HepG2 (cell line): Measurements from ENCODE around the gene PPP1R1A. TPM values are rescaled to one million over a fixed set of nuclear protein-coding genes. Genes with fewer than 3 reads are reported as not detected.

ENCODE experiments used
- ATAC-seq: fragments of 200-7000 bp; cut with Tn5 transposase; 3 replicates; pipeline ENCODE4 v1.9.1; 2020; ENCODE audit warnings: mild to moderate bottlenecking, moderate library complexity
- BruUV-seq: library from RNA; stranded (reverse); fragments of 400-500 nt; replicated peaks from 2 replicates; lab custom pipeline; 2021; lab: Mats Ljungman, UMichigan
- CTCF ChIA-PET: fragments of 300-600 bp; formaldehyde crosslinking; extraction: SDS; loops from one replicate; lab custom pipeline; 2021; ENCODE audit warnings: low total read pairs, inconsistent platforms, low intra/inter-chr PET ratio; lab: Yijun Ruan, JAX
- POLR2A ChIA-PET: fragments of 350-600 bp; sonication (Branson Sonifier 250); formaldehyde crosslinking; loops from one replicate; lab custom pipeline; 2020; ENCODE audit warnings: antibody characterized with exemption, inconsistent platforms; lab: Yijun Ruan, JAX
- DNase-seq: peaks from one replicate; pipeline ENCODE4 v3.0.0-alpha.2; 2015; ENCODE audit warnings: low spot score
- FAIRE-seq: peaks from 3 replicates; lab custom pipeline; 2011; peaks lifted over from hg19 to GRCh38; lab: Jason Lieb, UNC
- H2AFZ ChIP-seq: one replicate; pipeline ENCODE4 v1.6.1; 2011; ENCODE audit warnings: low read length, inconsistent platforms
- H3K27ac ChIP-seq: fragments of 300-600 bp; 3 replicates; pipeline ENCODE4 v1.8.0; 2011; ENCODE audit warnings: mixed run types, mild to moderate bottlenecking, mixed read lengths, low read length, inconsistent platforms; ENCODE audit not compliant: insufficient read depth; ENCODE audit errors: extremely low read length
- H3K27me3 ChIP-seq, 2 experiments: fragments of 200-600 bp in 1 of 2; 2 replicates in 1 of 2; 3 replicates in 1 of 2; pipeline versions ENCODE4 v1.6.0 to v1.8.0; 2011; ENCODE audit warnings: low read length in 2 of 2, mild to moderate bottlenecking in 2 of 2, moderate library complexity in 2 of 2, inconsistent platforms in 1 of 2; ENCODE audit not compliant: insufficient read depth in 2 of 2, control insufficient read depth in 1 of 2
- H3K36me3 ChIP-seq, 2 experiments: fragments of 200-600 bp in 1 of 2; replicated peaks in 1 of 2; 2 replicates in 1 of 2; 3 replicates in 1 of 2; pipeline versions ENCODE4 v1.5.1 to v1.8.0; 2011; ENCODE audit warnings: low read length in 2 of 2, inconsistent platforms in 1 of 2; ENCODE audit not compliant: insufficient read depth in 2 of 2, control insufficient read depth in 1 of 2
- H3K4me1 ChIP-seq: 2 replicates; pipeline ENCODE4 v1.5.1; 2012; ENCODE audit warnings: low read length, inconsistent platforms; ENCODE audit not compliant: insufficient read depth
- H3K4me2 ChIP-seq: 2 replicates; pipeline ENCODE4 v1.6.0; 2011; ENCODE audit warnings: low read depth, low read length, inconsistent platforms
- H3K4me3 ChIP-seq, 3 experiments: fragments of 200-600 bp in 1 of 3; sonication (generic), shearing (Covaris generic) in 1 of 3; replicated peaks in 1 of 3; 2 replicates each; pipeline ENCODE4 v1.5.1; 2011 to 2016; ENCODE audit warnings: low read length in 3 of 3, inconsistent platforms in 2 of 3, low read depth in 2 of 3, mild to moderate bottlenecking in 2 of 3, control low read depth in 1 of 3, mixed read lengths in 1 of 3; ENCODE audit not compliant: insufficient read depth in 1 of 3
- H3K79me2 ChIP-seq: one replicate; pipeline ENCODE4 v1.6.1; 2011; ENCODE audit warnings: low read length, inconsistent platforms; ENCODE audit not compliant: insufficient read depth
- H3K9ac ChIP-seq: 2 replicates; pipeline ENCODE4 v1.6.0; 2011; ENCODE audit warnings: mild to moderate bottlenecking, low read depth, low read length, inconsistent platforms; ENCODE audit not compliant: insufficient read depth
- H3K9me3 ChIP-seq: 2 replicates; pipeline ENCODE4 v1.5.1; 2012; ENCODE audit warnings: mild to moderate bottlenecking, low read length
- H4K20me1 ChIP-seq: 2 replicates; pipeline ENCODE4 v1.6.0; 2011; ENCODE audit warnings: inconsistent platforms, mild to moderate bottlenecking, low read length, moderate library complexity; ENCODE audit not compliant: insufficient read depth
- ERF ChIP-seq: IDR thresholded peaks from 2 replicates; pipeline ENCODE4 v1.6.1; 2018; ENCODE audit warnings: missing biosample characterization, missing genetic modification reagents
- GATAD2A ChIP-seq: IDR thresholded peaks from 2 replicates; pipeline ENCODE4 v1.6.1; 2016
- NAIF1 ChIP-seq: sonication (generic); formaldehyde crosslinking; IDR thresholded peaks from 2 replicates; pipeline ENCODE4 v1.5.0; 2020; ENCODE audit warnings: mild to moderate bottlenecking, missing genetic modification reagents, borderline replicate concordance
- NFATC3 ChIP-seq: sonication (generic); formaldehyde crosslinking; IDR thresholded peaks from 2 replicates; pipeline ENCODE4 v1.5.1; 2020; ENCODE audit warnings: mild to moderate bottlenecking, missing genetic modification reagents
- TBP ChIP-seq: sonication (generic); formaldehyde crosslinking; IDR thresholded peaks from 2 replicates; pipeline ENCODE4 v1.5.0; 2020; ENCODE audit warnings: missing genetic modification reagents
- ZFP1 ChIP-seq: IDR thresholded peaks from 2 replicates; pipeline ENCODE4 v1.6.1; 2016
- ZFP36 ChIP-seq: fragments of 150-350 bp; IDR thresholded peaks from 2 replicates; pipeline ENCODE4 v1.6.1; 2018; ENCODE audit warnings: borderline replicate concordance, low read length, low read depth; ENCODE audit not compliant: partially characterized antibody
- ZNF207 ChIP-seq: fragments of 450-650 bp; IDR thresholded peaks from 2 replicates; pipeline ENCODE4 v1.6.1; 2016; ENCODE audit warnings: antibody characterized with exemption, borderline replicate concordance
- ZNF367 ChIP-seq: sonication (generic); formaldehyde crosslinking; IDR thresholded peaks from 2 replicates; pipeline ENCODE4 v1.4.0; 2020; ENCODE audit warnings: missing genetic modification reagents, borderline replicate concordance
- ZNF496 ChIP-seq: sonication (generic); formaldehyde crosslinking; IDR thresholded peaks from 2 replicates; pipeline ENCODE4 v1.8.1; 2023; ENCODE audit warnings: mild to moderate bottlenecking, moderate library complexity, missing genetic modification reagents; ENCODE audit not compliant: insufficient replicate concordance
- ZNF781 ChIP-seq: sonication (generic); formaldehyde crosslinking; IDR thresholded peaks from 2 replicates; pipeline ENCODE4 v1.5.1; 2020; ENCODE audit warnings: borderline replicate concordance, mild to moderate bottlenecking, missing genetic modification reagents; ENCODE audit errors: not compliant biosample characterization
- WGBS: methylation state at CpG from one replicate; pipeline ENCODE4 v1.1.6; 2017; ENCODE audit warnings: low lambda C conversion rate; 5-methylcytosine and 5-hydroxymethylcytosine counted together
- in situ Hi-C: cut with HindIII; loops from 2 replicates; pipeline ENCODE4 v1.10.0; 2017; ENCODE audit warnings: low pct_unique_long_range_greater_than_20kb; ENCODE audit not compliant: extremely low pct_ligation_motif_present
- intact Hi-C: fragments of 100-400 bp; cut with micrococcal nuclease; formaldehyde crosslinking; loops from one replicate; pipeline ENCODE4 v1.10.0; 2022; ENCODE audit not compliant: unreplicated experiment
- polyA plus RNA-seq, 8 experiments: library from polyadenylated mRNA; depleted of rRNA in 3 of 8; stranded (reverse) in 7 of 8; unstranded in 1 of 8; fragments of >200 nt; fragmentation: Illumina TruSeq in 4 of 8; extraction: Trizol in 4 of 8; gene quantifications; 2 replicates each; pipeline versions ENCODE4 v1.2.1 to v1.2.3, GENCODE V29; 2011 to 2016; ENCODE audit warnings: low read depth in 4 of 8, missing spikeins in 1 of 8, mixed read lengths in 1 of 8; ENCODE audit not compliant: insufficient read depth in 1 of 8
- total RNA-seq, 5 experiments: library from RNA; depleted of rRNA; stranded (reverse); fragments of >200 nt; fragmentation: Illumina TruSeq; extraction: Trizol; gene quantifications; 2 replicates each; pipeline ENCODE4 v1.2.3, GENCODE V29; 2016; ENCODE audit warnings: low read depth in 1 of 5
- TF ChIP-seq, protein P1 (sequence below): sonication (generic); formaldehyde crosslinking; IDR thresholded peaks from 2 replicates; pipeline ENCODE4 v1.5.0; 2020; ENCODE audit warnings: mild to moderate bottlenecking, low read depth, missing genetic modification reagents, borderline replicate concordance
- TF ChIP-seq, protein P2 (sequence below): IDR thresholded peaks from 2 replicates; pipeline ENCODE4 v1.4.0; 2020; ENCODE audit warnings: mild to moderate bottlenecking, missing genetic modification reagents
- TF ChIP-seq, protein P3 (sequence below): sonication (generic); formaldehyde crosslinking; IDR thresholded peaks from 2 replicates; pipeline ENCODE4 v1.5.0; 2020; ENCODE audit warnings: missing genetic modification reagents

Gene PPP1R1A
- total and polyA plus RNA-seq, 2 of the 13 experiments (the other 11 are each of a cell fraction or from before 2014, with no cell fraction given) = 0.20 TPM; not detected in 1

DNA sequence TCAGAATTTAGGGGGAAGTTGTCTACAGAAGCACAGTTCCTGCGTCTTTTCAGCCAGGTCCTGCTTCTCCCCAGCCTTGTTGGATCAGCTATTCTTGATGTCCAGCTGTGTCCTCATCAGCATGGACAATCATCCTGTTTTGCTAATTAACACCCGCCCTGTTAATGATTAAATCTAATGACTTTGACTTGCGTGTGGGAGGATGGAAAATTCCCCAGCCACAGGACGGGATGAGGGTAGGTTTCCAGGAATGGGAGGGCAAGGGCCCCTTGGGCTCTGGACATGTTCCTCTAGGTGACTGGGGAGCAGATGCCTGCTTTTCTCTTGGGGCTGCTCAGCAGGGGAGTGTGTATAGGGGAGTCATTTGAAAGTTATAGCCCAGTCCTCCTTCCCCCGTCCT lies 5.3 kb upstream of the PPP1R1A start:
- BruUV-seq = no TSS peak
- H3K36me3 ChIP-seq = no peaks in the 10 kb centered on the region
- no peak overlapping the region for H2AFZ ChIP-seq
- intact Hi-C loops (no loop called here), in situ Hi-C loops (no loop called here)
- no peaks in the 10 kb centered on the region for H3K4me1 ChIP-seq
- H3K9me3 ChIP-seq = no peaks in the 10 kb centered on the region
- H3K27ac ChIP-seq = no peak overlapping the region
- no peaks in the 10 kb centered on the region for H3K79me2 ChIP-seq
- DNase-seq (no peak), FAIRE-seq (no peak), ATAC-seq (no peak)
- no peak overlapping the region for H3K4me3 ChIP-seq
- no peak overlapping the region for H3K9ac ChIP-seq
- CTCF ChIA-PET = no interaction called here
- POLR2A ChIA-PET = no interaction called here
- TF ChIP-seq NFATC3 (CRISPR knock-in tag) (no peak), TBP (CRISPR knock-in tag) (no peak)
- H3K27me3 ChIP-seq = peaks cover 2 to 50% of the 10 kb centered on the region in 2 experiments; a peak in 4 of 5 replicates
- 17% methylated on average over 4 of the region's 5 CpGs for WGBS
- H3K4me2 ChIP-seq = no peak overlapping the region
- H4K20me1 ChIP-seq = no peaks in the 10 kb centered on the region

DNA sequence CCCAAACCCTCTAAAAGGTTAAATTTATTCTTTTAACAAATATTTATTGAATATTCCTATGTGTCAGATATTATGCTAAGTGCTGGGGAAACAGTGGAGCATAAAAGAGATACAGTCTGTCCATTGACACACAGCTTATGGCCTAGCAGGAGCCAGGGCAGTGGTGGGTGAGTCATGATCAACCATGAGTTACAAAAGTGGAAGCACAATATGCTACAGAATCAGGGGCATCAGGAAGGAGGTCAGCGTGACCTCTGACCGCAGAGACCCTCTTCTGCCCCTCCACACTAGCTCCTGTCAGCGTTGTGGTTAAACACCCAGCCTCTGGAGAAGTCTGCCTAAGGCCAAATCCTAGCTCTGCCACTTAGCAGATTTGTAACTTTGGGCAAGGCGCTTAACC lies 4.7 kb upstream of the PPP1R1A start:
- no peaks in the 10 kb centered on the region for H3K79me2 ChIP-seq
- H3K27ac ChIP-seq = no peak overlapping the region
- no peak overlapping the region for H3K4me2 ChIP-seq
- intact Hi-C loops (no loop called here), in situ Hi-C loops (no loop called here)
- ATAC-seq = no peak
- peaks cover under 1% of the 10 kb centered on the region; the same call in 1 of the 2 replicates for H3K4me1 ChIP-seq
- no peak overlapping the region for H3K4me3 ChIP-seq
- CTCF ChIA-PET = no interaction called here
- H3K36me3 ChIP-seq = no peaks in the 10 kb centered on the region
- no peaks in the 10 kb centered on the region for H3K9me3 ChIP-seq
- no peak overlapping the region for H3K9ac ChIP-seq
- POLR2A ChIA-PET = no interaction called here
- no peak overlapping the region for H2AFZ ChIP-seq
- WGBS = 87% methylated on average over 1 of the region's 4 CpGs
- peaks cover 3 to 53% of the 10 kb centered on the region in 2 experiments for H3K27me3 ChIP-seq
- no peak for FAIRE-seq
- BruUV-seq = no TSS peak
- DNase-seq = no peak
- H4K20me1 ChIP-seq = no peaks in the 10 kb centered on the region
- no peak for TF ChIP-seq ERF (CRISPR knock-in tag)
- TF ChIP-seq ZFP36 = no peak
- no peak for TF ChIP-seq ZFP1
- no peak for TF ChIP-seq ZNF781 (CRISPR knock-in tag)
- no peak for TF ChIP-seq NAIF1 (CRISPR knock-in tag)
- TF ChIP-seq, protein P1, sequence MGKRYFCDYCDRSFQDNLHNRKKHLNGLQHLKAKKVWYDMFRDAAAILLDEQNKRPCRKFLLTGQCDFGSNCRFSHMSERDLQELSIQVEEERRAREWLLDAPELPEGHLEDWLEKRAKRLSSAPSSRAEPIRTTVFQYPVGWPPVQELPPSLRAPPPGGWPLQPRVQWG (CRISPR knock-in tag) = no peak
- no peak for TF ChIP-seq GATAD2A (CRISPR knock-in tag)
- TF ChIP-seq ZNF367 (CRISPR knock-in tag) = no peak
- TF ChIP-seq, protein P2, sequence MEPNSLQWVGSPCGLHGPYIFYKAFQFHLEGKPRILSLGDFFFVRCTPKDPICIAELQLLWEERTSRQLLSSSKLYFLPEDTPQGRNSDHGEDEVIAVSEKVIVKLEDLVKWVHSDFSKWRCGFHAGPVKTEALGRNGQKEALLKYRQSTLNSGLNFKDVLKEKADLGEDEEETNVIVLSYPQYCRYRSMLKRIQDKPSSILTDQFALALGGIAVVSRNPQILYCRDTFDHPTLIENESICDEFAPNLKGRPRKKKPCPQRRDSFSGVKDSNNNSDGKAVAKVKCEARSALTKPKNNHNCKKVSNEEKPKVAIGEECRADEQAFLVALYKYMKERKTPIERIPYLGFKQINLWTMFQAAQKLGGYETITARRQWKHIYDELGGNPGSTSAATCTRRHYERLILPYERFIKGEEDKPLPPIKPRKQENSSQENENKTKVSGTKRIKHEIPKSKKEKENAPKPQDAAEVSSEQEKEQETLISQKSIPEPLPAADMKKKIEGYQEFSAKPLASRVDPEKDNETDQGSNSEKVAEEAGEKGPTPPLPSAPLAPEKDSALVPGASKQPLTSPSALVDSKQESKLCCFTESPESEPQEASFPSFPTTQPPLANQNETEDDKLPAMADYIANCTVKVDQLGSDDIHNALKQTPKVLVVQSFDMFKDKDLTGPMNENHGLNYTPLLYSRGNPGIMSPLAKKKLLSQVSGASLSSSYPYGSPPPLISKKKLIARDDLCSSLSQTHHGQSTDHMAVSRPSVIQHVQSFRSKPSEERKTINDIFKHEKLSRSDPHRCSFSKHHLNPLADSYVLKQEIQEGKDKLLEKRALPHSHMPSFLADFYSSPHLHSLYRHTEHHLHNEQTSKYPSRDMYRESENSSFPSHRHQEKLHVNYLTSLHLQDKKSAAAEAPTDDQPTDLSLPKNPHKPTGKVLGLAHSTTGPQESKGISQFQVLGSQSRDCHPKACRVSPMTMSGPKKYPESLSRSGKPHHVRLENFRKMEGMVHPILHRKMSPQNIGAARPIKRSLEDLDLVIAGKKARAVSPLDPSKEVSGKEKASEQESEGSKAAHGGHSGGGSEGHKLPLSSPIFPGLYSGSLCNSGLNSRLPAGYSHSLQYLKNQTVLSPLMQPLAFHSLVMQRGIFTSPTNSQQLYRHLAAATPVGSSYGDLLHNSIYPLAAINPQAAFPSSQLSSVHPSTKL (CRISPR knock-in tag) = no peak
- TF ChIP-seq ZNF496 (CRISPR knock-in tag) = no peak
- no peak for TF ChIP-seq ZNF207
- TF ChIP-seq, protein P3, sequence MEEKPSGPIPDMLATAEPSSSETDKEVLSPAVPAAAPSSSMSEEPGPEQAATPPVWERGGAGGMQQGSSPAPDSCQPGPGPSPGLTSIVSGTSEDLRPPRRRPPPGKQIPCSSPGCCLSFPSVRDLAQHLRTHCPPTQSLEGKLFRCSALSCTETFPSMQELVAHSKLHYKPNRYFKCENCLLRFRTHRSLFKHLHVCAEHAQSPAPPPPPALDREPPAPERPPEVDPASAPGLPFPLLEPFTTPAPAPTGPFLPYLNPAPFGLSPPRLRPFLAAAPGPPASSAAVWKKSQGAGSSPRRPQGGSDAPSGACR (CRISPR knock-in tag) = no peak
